T-cell (primary cell): ENCODE data around the gene PRAF2. TPM values are rescaled to one million over a fixed set of nuclear protein-coding genes. Genes with fewer than 3 reads are reported as not detected.
A peak's percentile ranks its signal among the peaks of the same experiment; 100 is the strongest.

Experiments used
- ATAC-seq, 4 experiments: fragments of 200-7000 bp in 3 of 4; fragments of 150-1000 bp in 1 of 4; cut with Tn5 transposase; replicated peaks in 1 of 4; 1 replicate in 3 of 4; 2 replicates in 1 of 4; pipeline ENCODE4 v1.10.0; 2021; ENCODE audit warnings: moderate library complexity in 3 of 4, mild to moderate bottlenecking in 2 of 4, moderate number of reproducible peaks in 1 of 4
- CTCF ChIA-PET, 2 donors: fragments of 300-600 bp; sonication (Branson Sonifier 250); formaldehyde crosslinking; loops; one replicate each; lab custom pipeline; 2022; ENCODE audit warnings: antibody characterized with exemption in 2 of 2; lab: Charles Lee
- POLR2A ChIA-PET, 2 donors: fragments of 300-600 bp; sonication (Branson Sonifier 250); formaldehyde crosslinking; loops; one replicate each; lab custom pipeline; 2022; ENCODE audit warnings: antibody characterized with exemption in 2 of 2; lab: Charles Lee
- DNase-seq, 35 experiments: peaks; one replicate each; pipeline versions ENCODE4 v3.0.0 to v3.0.0-alpha.2; 2013 to 2023
- H3K27ac ChIP-seq: one replicate; pipeline ENCODE4 v1.5.1; 2013; ENCODE audit warnings: low read length
- H3K27me3 ChIP-seq, 2 experiments: replicated peaks in 1 of 2; 1 replicate in 1 of 2; 2 replicates in 1 of 2; pipeline versions ENCODE4 v1.6.1 to v1.7.0; 2013; ENCODE audit warnings: low read length in 1 of 2, mixed read lengths in 1 of 2; ENCODE audit not compliant: control insufficient read depth in 2 of 2, insufficient read depth in 2 of 2; ENCODE audit errors: extremely low read depth in 1 of 2
- H3K36me3 ChIP-seq, 2 donors: 1 replicate in 1 of 2; 2 replicates in 1 of 2; pipeline versions ENCODE4 v1.6.1 to v1.7.0; 2013; ENCODE audit warnings: low read length in 1 of 2; ENCODE audit not compliant: control insufficient read depth in 2 of 2, insufficient read depth in 1 of 2; ENCODE audit errors: extremely low read depth in 1 of 2
- H3K4me1 ChIP-seq, 2 experiments: 1 replicate in 1 of 2; 2 replicates in 1 of 2; pipeline versions ENCODE4 v1.6.1 to v1.7.0; 2013; ENCODE audit warnings: low read length in 2 of 2, mixed read lengths in 1 of 2; ENCODE audit not compliant: insufficient read depth in 2 of 2, control insufficient read depth in 1 of 2; ENCODE audit errors: extremely low read depth in 1 of 2
- H3K4me3 ChIP-seq, 2 donors: 1 replicate in 1 of 2; 2 replicates in 1 of 2; pipeline versions ENCODE4 v1.5.1 to v1.7.0; 2013; ENCODE audit warnings: mild to moderate bottlenecking in 2 of 2, low read length in 1 of 2, moderate library complexity in 1 of 2; ENCODE audit not compliant: control insufficient read depth in 1 of 2; ENCODE audit errors: extremely low read depth in 1 of 2
- H3K9me3 ChIP-seq: 2 replicates; pipeline ENCODE4 v1.7.0; 2013
- H3K27ac Mint-ChIP-seq, 2 donors: one replicate each; pipeline ENCODE4 v1.8.0; 2020 to 2021; ENCODE audit warnings: mild to moderate bottlenecking in 2 of 2, mixed read lengths in 2 of 2
- H3K27me3 Mint-ChIP-seq, 2 donors: one replicate each; pipeline ENCODE4 v1.8.0; 2021 to 2022; ENCODE audit warnings: mixed read lengths in 2 of 2
- H3K36me3 Mint-ChIP-seq: one replicate; pipeline ENCODE4 v1.8.0; 2021; ENCODE audit warnings: mixed read lengths
- H3K4me1 Mint-ChIP-seq, 3 donors: one replicate each; pipeline ENCODE4 v1.8.0; 2020 to 2022; ENCODE audit warnings: mixed read lengths in 3 of 3, mild to moderate bottlenecking in 1 of 3
- H3K4me3 Mint-ChIP-seq, 3 donors: one replicate each; pipeline ENCODE4 v1.8.0; 2020 to 2022; ENCODE audit warnings: mild to moderate bottlenecking in 3 of 3, mixed read lengths in 3 of 3, moderate library complexity in 3 of 3
- H3K9me3 Mint-ChIP-seq, 3 donors: one replicate each; pipeline ENCODE4 v1.8.0; 2020 to 2022; ENCODE audit warnings: mixed read lengths in 3 of 3
- WGBS: methylation state at CpG from one replicate; pipeline ENCODE4 v1.1.5; 2013; ENCODE audit warnings: missing lambda C conversion rate; ENCODE audit not compliant: insufficient coverage; 5-methylcytosine and 5-hydroxymethylcytosine counted together
- total RNA-seq, 35 experiments: library from RNA in 6 of 35; stranded (reverse) in 6 of 35; fragments of 120-200 nt in 1 of 35; gene quantifications; one replicate each; pipeline versions ENCODE4 v1.2.1 to v1.2.4 and lab custom pipeline; 2013 to 2026

The PRAF2 gene
- total RNA-seq, 5 donors from 2014 or later (not counting 1 experiment from before 2014, with no cell fraction given), result 17.5 to 34.5 (median 34.0) TPM

DNA sequence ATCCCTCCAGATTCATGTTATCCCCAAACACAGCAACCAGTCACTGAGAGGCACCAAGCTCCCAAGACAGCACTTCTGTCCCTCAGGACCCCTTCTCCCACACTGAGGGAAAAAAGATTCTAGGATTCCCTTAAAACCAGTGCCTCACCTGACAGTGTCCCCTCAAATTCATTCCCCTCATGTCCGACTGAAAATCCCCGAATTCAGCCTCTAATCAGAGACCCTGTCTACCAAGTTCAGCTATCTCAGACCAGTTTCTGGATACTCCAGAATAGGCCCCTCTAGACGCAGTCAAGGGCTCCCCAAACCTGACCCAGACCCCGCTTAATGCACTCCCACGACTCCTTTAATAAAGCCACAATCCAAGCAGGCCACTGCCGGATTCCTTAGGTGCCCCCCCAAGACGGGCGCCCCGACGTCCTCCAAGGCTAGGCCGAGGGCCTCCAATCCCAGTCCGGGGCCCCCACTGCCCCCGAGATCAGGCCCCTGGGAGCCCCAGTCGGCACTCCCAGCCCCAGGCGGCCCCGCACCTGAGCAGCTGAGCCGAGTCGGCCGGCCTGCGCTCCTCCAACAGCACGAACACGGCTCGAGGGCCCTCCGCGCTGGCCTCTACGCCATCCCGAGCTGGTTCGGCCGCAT, 31.1 kb downstream of the PRAF2 start:
- peaks cover 10% of the 10 kb centered on the region for H3K36me3 Mint-ChIP-seq
- peaks cover 0 to 14% of the 10 kb centered on the region in 2 donors for H3K36me3 ChIP-seq
- H3K4me3 ChIP-seq, result peak overlapping the region; percentile 62 to 63
- peaks cover 32 to 46% (median 40%) of the 10 kb centered on the region in 3 donors for H3K4me1 Mint-ChIP-seq
- CTCF ChIA-PET, result interaction anchor here in 1 of 2 donors (0.6 kb wide), 1 partner anchor 149 kb away, joined by 3 read pairs; no protein-coding TSS in a partner anchor
- POLR2A ChIA-PET, result interaction anchor here in 1 of 2 donors (0.6 to 0.7 kb wide), 2 partner anchors 40 to 65 kb away, joined by 5 to 6 read pairs; no protein-coding TSS in a partner anchor
- H3K4me1 ChIP-seq, result peaks cover 2 to 34% of the 10 kb centered on the region in 2 experiments
- peak overlapping the region; percentile 84 for H3K27ac ChIP-seq
- peak in 1 of 35 experiments; percentile 4 for DNase-seq
- H3K9me3 Mint-ChIP-seq, result no peaks in the 10 kb centered on the region
- no peaks in the 10 kb centered on the region for H3K27me3 ChIP-seq
- no peaks in the 10 kb centered on the region for H3K9me3 ChIP-seq
- WGBS, result 4% methylated on average over 14 of the region's 29 CpGs
- H3K4me3 Mint-ChIP-seq, result peak overlapping the region; percentile 80 to 89 (median 84)
- H3K27me3 Mint-ChIP-seq, result no peaks in the 10 kb centered on the region
- peak; percentile 1 to 6 (median 2) for ATAC-seq
- peak overlapping the region; percentile 91 to 92 for H3K27ac Mint-ChIP-seq

GRCh38 chrX:49041744-49042580, 31.8 kb downstream of the PRAF2 start:
- peak in 2 of 35 experiments; percentile 3 to 19 for DNase-seq
- H3K27me3 Mint-ChIP-seq, result no peaks in the 10 kb centered on the region
- peaks cover 12% of the 10 kb centered on the region for H3K36me3 Mint-ChIP-seq
- peak overlapping the region; percentile 84 for H3K27ac ChIP-seq
- ATAC-seq, result no peak
- H3K36me3 ChIP-seq, result peaks cover 0 to 15% of the 10 kb centered on the region in 2 donors
- H3K4me3 Mint-ChIP-seq, result peak overlapping the region; percentile 80 to 89 (median 84)
- no peaks in the 10 kb centered on the region for H3K27me3 ChIP-seq
- peak overlapping the region; percentile 91 to 92 for H3K27ac Mint-ChIP-seq
- CTCF ChIA-PET, result interaction anchor here in 1 of 2 donors (0.6 kb wide), 1 partner anchor 40 kb away, joined by 8 read pairs; the partner anchor contains the start of gene GRIPAP1
- peaks cover 32 to 46% (median 40%) of the 10 kb centered on the region in 3 donors for H3K4me1 Mint-ChIP-seq
- H3K9me3 Mint-ChIP-seq, result no peaks in the 10 kb centered on the region
- peak overlapping the region; percentile 62 to 63 for H3K4me3 ChIP-seq
- H3K4me1 ChIP-seq, result peaks cover 2 to 34% of the 10 kb centered on the region in 2 experiments
- H3K9me3 ChIP-seq, result no peaks in the 10 kb centered on the region
- 20% methylated on average over 1 of the region's 10 CpGs for WGBS
- POLR2A ChIA-PET, result interaction anchor here (0.5 to 0.6 kb wide), 5 partner anchors 27 to 1913 kb away, joined by 3 to 11 read pairs (median 6); no protein-coding TSS in a partner anchor

DNA sequence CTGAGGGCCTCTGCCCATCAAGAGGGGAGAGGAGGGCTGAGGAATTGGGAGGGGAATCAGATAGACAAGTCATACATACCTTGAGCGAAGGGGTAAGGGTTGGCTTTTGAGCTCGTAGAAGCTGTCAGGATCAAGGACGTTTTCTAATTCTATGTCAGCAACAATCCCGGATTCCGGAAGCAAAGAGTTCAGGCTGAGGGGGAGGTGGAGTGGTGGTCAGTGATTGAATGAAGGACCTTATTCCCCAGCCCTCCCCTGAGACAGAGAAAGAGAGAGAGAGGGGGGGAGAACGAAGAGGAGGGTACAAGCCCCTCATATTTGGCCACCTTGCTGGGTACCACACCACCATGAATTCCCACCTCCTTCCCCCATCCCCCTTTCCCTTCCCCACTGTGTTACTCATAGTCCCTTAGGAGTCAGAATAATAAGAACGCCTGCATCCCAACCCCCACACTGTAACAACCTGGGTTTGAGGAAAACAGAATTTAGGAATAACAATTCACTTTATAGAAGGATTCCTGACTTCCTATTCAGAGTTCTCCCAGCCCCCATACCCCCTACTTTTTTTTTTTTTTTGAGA, 33.3 kb downstream of the PRAF2 start:
- Histone ChIP-seq H3K9me3 (no peaks in the 10 kb centered on the region), H3K4me1 (peaks cover 2 to 34% of the 10 kb centered on the region in 2 experiments), H3K27ac (peak overlapping the region; percentile 38), H3K27me3 (no peaks in the 10 kb centered on the region), H3K36me3 (peaks cover 0 to 15% of the 10 kb centered on the region in 2 donors), H3K4me3 (no peak overlapping the region)
- Mint-ChIP-seq H3K4me1 (peaks cover 32 to 46% (median 40%) of the 10 kb centered on the region in 3 donors), H3K4me3 (peak overlapping the region; percentile 13 to 80 (median 31)), H3K27me3 (no peaks in the 10 kb centered on the region), H3K27ac (peak overlapping the region; percentile 75 to 79), H3K9me3 (no peaks in the 10 kb centered on the region), H3K36me3 (peaks cover 12% of the 10 kb centered on the region)
- POLR2A ChIA-PET, result no interaction called here
- ATAC-seq (no peak), DNase-seq (no peak)
- WGBS, result 83% methylated on average over 2 of the region's 7 CpGs
- CTCF ChIA-PET, result no interaction called here

- Mint-ChIP-seq H3K4me3 (peak overlapping the region; percentile 13 to 31 (median 22)), H3K36me3 (peaks cover 13% of the 10 kb centered on the region), H3K4me1 (peaks cover 32 to 46% (median 40%) of the 10 kb centered on the region in 3 donors), H3K27me3 (peaks cover 0 to under 1% of the 10 kb centered on the region in 2 donors), H3K9me3 (no peaks in the 10 kb centered on the region), H3K27ac (peak overlapping the region; percentile 75 to 79)
- ChIA-PET POLR2A (no interaction called here), CTCF (interaction anchor here in 1 of 2 donors (0.6 kb wide), 1 partner anchor 73 kb away, joined by 3 read pairs; no protein-coding TSS in a partner anchor)
- Histone ChIP-seq H3K4me3 (no peak overlapping the region), H3K4me1 (peaks cover 2 to 34% of the 10 kb centered on the region in 2 experiments), H3K36me3 (peaks cover 0 to 16% of the 10 kb centered on the region in 2 donors), H3K27ac (peak overlapping the region; percentile 38), H3K9me3 (no peaks in the 10 kb centered on the region), H3K27me3 (no peaks in the 10 kb centered on the region)
- no CpG with 5 or more reads among the region's 9 CpGs for WGBS
- DNase-seq (peak in 29 of 35 experiments; percentile 4 to 47 (median 15)), ATAC-seq (no peak)
These were observed 34.0 kb downstream of the PRAF2 start for GRCh38 chrX:49039598-49040375.

GRCh38 chrX:49037883-49038475, 35.8 kb downstream of the PRAF2 start:
- H3K27ac Mint-ChIP-seq, result no peak overlapping the region
- no peak overlapping the region for H3K4me3 Mint-ChIP-seq

More at GRCh38 chrX:49037883-49038475, 35.8 kb downstream of the PRAF2 start:
- H3K27ac ChIP-seq, result no peak overlapping the region
- no peak overlapping the region for H3K4me3 ChIP-seq
- DNase-seq (no peak), ATAC-seq (no peak)
- peaks cover 0 to 33% of the 10 kb centered on the region in 2 donors for H3K36me3 ChIP-seq
- H3K27me3 ChIP-seq, result no peaks in the 10 kb centered on the region
- H3K4me1 Mint-ChIP-seq, result peaks cover 32 to 41% (median 35%) of the 10 kb centered on the region in 3 donors
- POLR2A ChIA-PET, result no interaction called here
- CTCF ChIA-PET, result no interaction called here
- no peaks in the 10 kb centered on the region for H3K9me3 ChIP-seq
- H3K27me3 Mint-ChIP-seq, result peaks cover 0 to 4% of the 10 kb centered on the region in 2 donors
- peaks cover 2 to 27% of the 10 kb centered on the region in 2 experiments for H3K4me1 ChIP-seq
- H3K36me3 Mint-ChIP-seq, result peaks cover 25% of the 10 kb centered on the region
- 97% methylated on average over 6 of the region's 15 CpGs for WGBS
- H3K9me3 Mint-ChIP-seq, result no peaks in the 10 kb centered on the region
